CD4-positive, alpha-beta T cell treated with Interleukin-4 for 4 hours (primary cell): ENCODE measurements around the gene CALML6.

Experiments used
- DNase-seq: peaks from one replicate; pipeline ENCODE4 v3.0.0-alpha.2; 2020

Gene CALML6

GRCh38 chr1:1946540-1946939 lies 31.5 kb downstream of the CALML6 start:
- no peak for DNase-seq

GRCh38 chr1:1947493-1947892 lies 32.4 kb downstream of the CALML6 start:
- DNase-seq: no peak

GRCh38 chr1:1948783-1949182 lies 33.7 kb downstream of the CALML6 start:
- no peak for DNase-seq

- DNase-seq: no peak
Observed at GRCh38 chr1:1950940-1951339, 35.9 kb downstream of the CALML6 start.

GRCh38 chr1:1954015-1954414 lies 39.0 kb downstream of the CALML6 start:
- DNase-seq: no peak

GRCh38 chr1:1954831-1955441 lies 39.9 kb downstream of the CALML6 start:
- DNase-seq: no peak

- DNase-seq: no peak
Observed at GRCh38 chr1:1955621-1956094, 40.6 kb downstream of the CALML6 start.

- no peak for DNase-seq
Observed at GRCh38 chr1:1956101-1956500, 41.0 kb downstream of the CALML6 start.

GRCh38 chr1:1956586-1957532 lies 41.8 kb downstream of the CALML6 start:
- no peak for DNase-seq

GRCh38 chr1:1957533-1957961 lies 42.5 kb downstream of the CALML6 start:
- no peak for DNase-seq

- no peak for DNase-seq
Observed at GRCh38 chr1:1958071-1958541, 43.0 kb downstream of the CALML6 start.

GRCh38 chr1:1959459-1959839 lies 44.4 kb downstream of the CALML6 start:
- DNase-seq: no peak

- peak; percentile 39 for DNase-seq
Observed at GRCh38 chr1:1959840-1960479, 44.9 kb downstream of the CALML6 start.

GRCh38 chr1:1960480-1961196 lies 45.6 kb downstream of the CALML6 start:
- no peak for DNase-seq

GRCh38 chr1:1962752-1963151 lies 47.7 kb downstream of the CALML6 start:
- DNase-seq: no peak

GRCh38 chr1:1963570-1963969 lies 48.5 kb downstream of the CALML6 start:
- DNase-seq: no peak

- DNase-seq: no peak
Observed at GRCh38 chr1:1964811-1965210, 49.8 kb downstream of the CALML6 start.

GRCh38 chr1:1965546-1965945 lies 50.5 kb downstream of the CALML6 start:
- DNase-seq: no peak

- no peak for DNase-seq
Observed at GRCh38 chr1:1966071-1966740, 51.1 kb downstream of the CALML6 start.
